Fibroblast of peridontal ligament (primary cell): ENCODE results near the gene GAK.

Experiments
- DNase-seq: peaks from one replicate; pipeline ENCODE4 v3.0.0-alpha.2; 2010; ENCODE audit errors: extremely low read depth

The GAK gene

DNA sequence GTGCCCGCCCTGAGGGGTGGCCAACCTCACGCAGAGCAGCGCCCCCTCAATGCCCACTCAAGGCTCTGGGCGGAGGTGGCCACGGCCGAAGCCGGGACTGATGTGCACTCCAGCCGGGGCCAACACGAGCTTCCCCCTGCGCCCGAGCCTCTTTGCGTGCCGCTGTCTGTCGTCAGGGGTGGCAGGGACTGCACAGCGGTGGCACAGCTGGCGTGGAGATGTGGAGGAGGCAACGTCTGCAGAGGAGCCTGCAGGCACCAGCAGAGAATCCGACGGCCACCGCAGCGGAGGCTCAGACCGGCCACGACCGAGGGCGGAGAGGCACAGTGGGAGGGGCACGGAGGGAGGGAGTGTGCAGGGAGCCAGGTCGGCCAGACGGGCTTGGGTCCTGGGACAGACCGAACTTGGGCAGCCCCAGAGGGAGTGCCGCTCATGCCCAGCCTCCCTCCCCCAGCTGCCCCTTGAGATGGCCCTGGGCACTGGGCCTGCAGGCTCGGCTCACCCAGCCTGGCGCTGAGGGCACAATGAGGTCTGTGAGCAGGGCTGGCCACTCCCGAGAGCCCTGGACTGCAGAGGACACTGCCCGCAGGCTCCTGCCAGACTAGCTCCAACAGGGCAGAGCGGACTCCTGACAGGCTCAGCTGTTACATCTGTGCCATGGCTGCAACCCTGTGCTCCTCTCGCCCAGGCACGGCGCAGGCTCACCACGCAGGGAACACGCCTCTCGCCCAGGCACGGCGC, 59.7 kb downstream of the GAK start:
- DNase-seq: no peak

DNA sequence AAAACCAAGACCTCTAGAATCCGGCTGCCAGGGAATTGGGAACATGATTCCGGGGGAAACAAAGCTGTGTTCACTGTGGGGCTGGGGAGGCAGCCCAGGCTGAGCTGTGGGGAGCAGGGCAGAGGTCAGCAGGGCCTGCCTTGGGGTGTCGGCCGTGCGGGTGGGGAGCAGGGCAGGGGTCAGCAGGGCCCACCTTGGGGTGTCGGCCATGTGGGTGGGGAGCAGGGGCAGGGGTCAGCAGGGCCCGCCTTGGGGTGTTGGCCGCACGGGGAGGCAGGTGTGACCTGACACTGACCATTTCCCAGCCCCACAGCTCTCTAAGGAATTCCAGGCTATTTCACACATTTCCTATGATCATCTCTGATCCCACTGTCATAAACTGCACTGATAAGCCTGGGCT, 60.6 kb downstream of the GAK start:
- DNase-seq: no peak

DNA sequence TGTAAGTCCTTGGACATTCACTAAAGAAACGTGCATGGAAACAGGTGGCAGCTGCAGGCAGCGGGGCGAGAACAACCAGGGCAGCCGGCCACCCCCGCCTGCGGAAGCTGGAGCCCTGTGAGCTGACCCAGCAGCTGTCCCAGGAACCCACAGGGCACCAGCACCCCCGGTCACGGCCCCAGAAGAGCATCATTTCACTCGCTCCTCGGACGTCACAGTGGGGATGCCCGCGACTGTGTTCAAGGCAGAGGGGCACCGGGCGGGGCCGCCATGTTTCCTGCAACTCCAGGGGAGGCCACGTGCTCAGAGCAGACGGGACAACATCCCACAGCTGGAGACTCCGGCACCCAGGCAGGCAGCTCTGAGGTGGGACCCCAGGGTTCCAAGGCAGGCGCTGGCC, 61.2 kb downstream of the GAK start:
- DNase-seq: no peak

DNA sequence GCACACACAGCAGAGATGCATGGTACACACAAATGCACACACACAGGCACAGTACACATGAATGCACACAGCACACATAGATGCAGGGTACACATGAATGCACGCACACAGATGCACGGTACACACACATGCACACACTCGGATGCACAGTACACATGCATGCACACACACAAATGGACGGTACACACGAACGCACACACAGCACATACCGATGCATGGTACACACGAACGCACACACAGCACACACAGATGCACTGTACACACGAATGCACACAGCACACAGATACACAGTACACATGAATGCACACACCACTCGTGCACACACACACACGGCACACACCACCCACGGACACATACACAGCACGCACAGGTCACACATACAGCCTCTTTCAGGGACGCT, 62.3 kb downstream of the GAK start:
- DNase-seq: no peak

DNA sequence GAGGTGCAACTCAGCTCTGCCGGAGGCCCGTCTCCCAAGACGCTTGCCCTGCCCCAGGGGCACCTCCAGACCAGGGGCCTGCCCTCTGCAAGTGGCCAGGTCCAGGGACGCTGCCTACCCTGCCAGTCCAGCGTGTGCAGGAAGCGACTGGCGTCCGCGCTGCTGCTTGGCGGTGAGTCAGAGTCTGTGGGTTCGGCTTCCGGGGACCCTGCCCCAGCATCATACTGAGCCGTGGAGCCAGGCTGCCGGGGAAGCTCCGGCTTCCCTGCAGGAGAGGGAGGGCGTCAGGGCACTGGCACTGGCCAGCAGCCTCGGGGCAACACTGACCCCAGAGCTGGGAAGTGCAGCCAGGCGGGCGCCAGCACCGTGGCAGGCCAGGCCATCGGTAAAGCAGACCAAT, 63.7 kb downstream of the GAK start:
- DNase-seq: no peak

DNA sequence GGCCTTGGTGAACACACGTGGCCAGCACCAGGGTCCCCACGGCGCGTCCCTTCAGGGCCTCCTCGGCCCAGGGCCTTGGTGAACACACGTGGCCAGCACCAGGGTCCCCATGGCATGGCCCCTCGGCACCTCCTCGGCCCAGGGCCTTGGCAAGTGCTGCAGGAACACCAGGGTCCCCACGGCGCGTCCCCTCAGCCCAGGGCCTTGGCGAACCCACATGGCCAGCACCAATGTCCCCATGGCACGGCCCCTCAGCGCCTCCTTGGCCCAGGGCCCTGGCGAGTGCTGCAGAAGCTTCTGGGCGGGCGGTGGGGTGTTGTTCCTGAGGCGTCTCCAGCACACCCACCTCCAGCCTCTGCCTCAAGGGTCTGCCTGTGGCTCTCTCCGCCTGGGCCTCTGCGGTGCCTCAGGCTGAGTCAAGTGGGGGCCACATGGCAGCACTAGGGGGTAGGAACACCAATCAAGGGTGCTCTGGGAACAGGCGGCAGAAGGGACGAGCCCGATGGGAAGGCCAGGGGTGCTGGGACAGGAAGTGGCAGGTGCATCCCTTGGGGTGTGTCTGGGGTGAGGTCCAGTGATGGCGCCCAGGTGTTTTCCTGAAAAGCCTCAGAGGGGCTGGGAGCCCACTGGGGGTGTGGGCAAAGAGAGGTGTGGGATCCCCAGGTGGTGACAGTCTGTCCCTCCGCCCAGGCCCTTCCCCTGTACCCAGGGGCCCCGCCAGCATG, 64.4 kb downstream of the GAK start:
- no peak for DNase-seq

DNA sequence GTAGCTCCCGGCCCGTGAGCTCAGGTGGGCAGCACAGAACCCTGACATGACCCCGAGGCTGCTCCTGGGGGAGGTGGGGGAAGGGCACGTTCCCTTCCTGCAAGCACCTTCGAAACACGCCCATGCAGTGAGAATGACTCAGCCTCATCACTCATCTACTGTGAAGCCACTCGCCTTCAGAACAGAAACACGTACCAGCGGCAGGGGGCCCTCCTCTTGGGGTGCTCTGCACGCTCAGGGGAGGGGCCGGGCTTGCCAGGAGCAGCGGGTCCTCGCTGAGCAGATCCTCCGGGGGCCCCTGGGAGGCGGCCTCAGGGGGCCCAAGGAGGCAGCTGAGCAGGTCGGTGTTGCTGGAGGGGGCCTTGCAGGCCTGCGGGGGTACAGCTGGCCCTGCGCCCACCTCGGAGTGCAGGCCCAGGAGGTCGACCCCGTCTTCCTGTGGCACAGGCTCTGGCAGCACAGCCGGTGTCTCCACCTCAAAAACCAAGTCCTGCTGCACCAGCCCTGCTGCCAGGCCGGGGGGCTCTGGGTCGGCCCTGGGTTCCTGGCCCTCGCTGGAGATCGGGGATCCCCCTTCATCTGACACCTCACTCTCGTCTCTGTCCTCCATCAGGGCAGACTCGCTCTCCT, 65.2 kb downstream of the GAK start:
- no peak for DNase-seq

DNA sequence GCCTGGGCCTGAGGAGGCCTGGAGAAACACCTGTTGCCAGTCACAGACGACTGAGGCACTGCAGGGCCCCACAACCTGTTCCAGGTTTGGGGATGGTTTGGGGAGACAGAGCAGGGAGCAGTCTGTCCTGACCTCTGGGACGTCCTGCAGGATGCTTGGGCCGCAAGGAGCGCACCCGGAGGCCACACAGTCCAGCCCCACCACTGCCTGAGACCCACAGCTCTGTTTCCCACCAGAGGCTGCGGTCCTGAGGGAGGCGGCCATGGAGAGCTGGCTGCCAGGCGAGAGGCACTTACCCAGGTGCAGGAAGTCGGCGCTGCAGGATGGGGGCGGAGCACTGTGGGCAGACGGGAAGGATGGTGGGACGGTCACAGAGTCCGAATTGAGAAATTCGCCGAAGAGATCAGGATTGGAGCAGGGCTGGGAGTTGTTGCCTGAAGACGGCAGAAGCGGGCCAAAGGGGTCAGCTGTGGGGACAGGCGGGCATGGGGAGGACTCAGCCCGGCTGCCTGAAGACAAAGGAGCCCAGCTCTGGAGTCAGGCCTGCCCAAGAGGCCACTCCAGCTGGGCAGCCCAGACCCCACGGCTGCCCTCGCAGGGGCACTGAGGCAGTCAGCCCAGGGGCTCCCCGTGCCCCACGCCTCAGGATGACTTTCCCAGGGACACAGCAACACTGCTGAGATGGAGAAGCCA, 65.9 kb downstream of the GAK start:
- DNase-seq: no peak

DNA sequence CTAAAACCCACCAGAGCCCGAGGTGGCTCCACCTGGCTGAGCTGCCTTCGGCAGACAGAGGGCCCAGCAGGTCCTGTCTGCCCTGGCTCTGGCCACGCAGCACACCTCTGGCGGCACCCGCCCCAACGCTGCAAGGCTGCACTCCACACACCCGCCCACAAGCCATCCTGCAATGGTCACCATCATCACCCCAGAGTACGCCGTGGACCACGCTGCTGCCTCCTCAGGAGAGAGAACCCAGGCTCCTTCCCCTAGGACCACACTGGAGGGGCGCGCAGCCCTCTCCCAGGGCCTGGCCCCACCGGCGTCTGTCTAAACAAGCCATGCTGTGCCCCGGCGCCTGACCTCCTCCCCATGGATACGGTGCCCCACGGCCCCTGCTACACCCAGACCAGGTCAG, 66.5 kb downstream of the GAK start:
- DNase-seq: no peak

DNA sequence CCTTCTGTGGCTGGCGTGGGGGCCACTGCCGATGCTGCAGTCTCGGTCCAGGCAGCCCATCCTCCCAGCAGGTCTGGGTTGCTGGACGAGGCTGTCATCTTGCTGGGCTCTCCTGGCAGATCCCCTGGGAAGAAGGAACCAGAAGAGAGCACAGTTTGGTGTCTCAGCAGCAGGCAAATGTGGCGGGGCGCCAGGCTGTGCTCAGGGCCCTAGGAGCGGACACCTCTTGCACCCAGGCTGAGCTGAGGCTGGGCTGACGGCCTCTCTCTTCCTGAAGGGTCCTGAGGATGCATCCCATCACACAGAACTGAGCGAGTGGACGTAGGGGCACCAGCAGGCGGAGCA, 67.0 kb downstream of the GAK start:
- no peak for DNase-seq

DNA sequence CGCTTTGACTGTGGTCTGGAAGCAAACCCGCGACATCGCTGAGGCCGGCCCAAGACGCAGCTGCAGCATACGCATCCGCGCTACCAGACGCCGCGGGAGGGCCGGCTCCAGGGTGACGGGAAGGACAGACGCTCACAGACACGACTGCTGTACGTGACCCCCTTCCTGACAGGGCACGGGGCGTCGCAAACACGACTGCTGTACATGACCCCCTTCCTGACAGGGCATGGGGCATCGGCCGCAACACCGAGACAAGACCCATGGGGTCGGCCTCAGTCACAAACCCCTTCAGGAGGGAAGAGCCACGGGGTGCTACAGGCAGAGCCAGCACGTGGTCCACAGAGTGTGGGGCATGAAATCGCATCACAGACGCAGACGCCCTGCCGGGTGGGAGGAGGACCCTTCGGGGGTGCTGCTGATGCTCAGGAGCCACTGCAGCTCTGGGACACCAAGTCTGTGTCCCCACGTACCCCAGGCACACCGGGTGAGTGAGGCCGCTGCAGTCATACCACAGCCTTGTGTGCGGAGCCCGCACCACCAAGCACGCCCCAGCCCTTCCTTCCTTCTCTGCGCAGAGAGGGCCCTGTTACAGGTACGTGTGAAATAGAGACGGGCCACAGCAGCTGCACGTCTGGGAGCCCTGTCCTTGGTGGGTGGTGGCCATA, 67.5 kb downstream of the GAK start:
- DNase-seq: no peak

DNA sequence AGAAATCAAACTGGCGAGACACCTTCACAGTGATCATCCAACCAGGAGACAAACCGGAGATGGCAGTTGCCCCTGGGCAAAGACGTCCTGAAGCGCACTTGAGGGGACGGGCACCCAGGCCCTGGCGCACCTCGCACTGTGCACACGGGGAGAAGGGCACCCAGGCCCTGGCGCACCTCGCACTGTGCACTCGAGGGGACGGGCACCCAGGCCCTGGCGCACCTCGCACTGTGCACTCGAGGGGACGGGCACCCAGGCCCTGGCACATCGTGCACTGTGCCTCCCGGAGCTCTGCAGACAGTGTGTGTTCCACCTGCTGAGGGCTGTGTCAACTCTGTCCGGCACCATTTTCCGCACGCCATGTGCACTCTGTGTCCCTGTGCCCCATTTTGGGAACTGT, 71.6 kb downstream of the GAK start:
- DNase-seq: no peak

DNA sequence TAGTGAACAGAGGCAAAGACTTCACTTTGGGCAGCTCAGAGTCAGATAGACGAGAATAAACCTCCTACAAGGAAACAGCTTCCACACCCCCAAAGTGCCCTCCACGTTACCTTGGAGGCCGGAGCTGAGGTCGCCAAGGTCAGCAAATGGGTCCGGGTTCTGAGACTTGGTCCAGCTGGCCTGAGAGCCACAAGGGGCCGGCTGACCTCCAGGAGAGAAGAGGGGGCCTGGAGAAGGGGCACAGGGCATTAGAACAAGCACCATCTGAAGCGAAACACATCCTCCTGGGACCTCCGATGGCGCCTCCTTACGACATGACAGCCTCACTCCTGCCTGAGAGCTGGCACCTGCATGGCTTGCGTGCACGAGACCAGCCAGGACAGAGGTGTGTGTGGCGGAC, 72.6 kb downstream of the GAK start:
- DNase-seq: no peak

DNA sequence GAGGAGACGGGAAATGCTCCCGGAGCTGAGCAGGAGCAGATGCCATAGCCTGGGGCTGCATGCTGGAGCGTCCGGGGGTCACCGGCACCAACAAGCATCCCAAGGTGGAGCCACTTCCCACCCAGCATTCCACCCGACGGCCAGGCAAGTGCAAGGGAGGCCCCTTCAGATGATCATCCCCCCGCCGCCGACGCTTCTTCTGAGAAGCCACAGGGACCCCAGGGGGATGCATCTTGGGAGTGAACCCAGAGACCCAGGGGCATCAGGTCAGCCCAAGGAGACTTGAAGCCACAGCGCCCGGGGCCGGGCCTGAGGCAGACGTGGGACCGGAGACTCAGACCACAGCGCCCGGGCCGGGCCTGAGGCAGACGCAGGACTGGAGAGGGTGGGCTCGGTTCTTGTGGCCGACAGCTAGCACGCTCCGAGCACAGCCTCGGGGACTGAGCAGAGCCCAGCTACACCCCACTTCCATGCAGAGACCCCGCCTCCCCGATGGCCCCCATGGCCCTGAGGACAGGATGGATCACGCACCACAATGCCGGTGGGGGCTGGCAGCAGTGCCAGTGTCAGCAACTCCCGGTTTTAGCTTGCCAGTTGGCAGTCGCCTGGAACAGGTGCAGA, 73.2 kb downstream of the GAK start:
- no peak for DNase-seq

DNA sequence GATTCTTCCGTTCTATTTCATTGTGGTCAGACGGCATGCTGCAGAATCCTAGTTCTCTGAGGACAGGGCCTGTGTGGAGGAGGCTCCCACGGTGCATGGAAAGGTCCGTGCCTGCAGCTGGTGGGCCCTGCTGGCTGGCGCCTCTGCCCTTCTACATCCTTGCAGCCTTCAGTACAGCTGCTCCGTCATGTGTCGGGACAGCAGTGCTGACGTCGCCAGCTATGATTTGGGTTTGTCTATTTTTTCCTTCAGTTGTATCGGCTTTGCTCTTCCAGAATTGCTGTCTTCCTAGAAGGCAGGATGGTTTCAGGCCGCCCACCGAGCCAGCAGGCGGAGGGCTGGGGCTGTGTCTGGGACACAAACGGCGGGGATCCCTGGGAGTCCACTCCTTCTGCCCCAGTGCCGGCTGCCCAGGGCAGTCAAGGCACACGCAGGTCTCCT, 74.1 kb downstream of the GAK start:
- DNase-seq: no peak

DNA sequence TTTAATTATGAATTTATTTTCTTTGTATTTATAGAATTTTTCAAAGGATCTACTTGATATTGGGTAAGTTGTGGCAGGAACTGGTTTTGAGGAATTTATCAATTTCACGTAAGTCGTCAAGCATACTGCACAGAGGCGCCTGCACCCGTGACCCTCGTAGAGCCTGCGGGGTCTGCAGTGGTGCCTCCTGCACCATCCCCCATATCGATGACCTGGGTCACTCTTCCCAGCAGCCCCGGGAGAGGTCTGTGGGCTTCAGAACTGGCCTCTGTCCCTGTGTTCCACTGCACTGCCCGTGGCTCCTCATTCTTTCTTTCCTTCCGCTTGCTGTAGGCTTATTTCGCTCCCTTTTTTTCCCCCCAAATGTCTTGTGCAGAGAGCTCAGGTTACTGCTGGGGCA, 74.7 kb downstream of the GAK start:
- no peak for DNase-seq

DNA sequence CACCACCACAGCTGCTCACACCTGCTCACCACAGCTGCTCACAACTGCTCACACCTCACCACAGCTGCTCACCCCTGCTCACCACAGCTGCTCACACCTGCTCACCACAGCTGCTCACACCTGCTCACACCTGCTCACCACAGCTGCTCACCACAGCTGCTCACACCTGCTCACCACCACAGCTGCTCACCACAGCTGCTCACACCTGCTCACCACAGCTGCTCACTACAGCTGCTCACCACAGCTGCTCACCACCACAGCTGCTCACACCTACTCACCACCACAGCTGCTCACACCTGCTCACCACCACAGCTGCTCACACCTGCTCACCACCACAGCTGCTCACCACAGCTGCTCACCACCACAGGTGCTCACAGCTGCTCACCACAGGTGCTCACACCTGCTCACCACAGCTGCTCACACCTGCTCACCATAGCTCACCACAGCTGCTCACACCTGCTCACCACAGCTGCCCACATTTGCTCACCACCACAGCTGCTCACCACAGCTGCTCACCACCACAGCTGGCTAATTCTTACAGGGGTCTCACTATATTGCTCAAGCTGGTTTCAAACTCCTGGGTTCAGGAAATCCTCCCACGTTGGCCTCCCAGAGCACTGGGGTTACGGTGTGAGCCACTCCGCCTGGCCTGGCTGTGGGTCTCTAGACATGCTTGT, 75.8 kb downstream of the GAK start:
- DNase-seq: no peak

DNA sequence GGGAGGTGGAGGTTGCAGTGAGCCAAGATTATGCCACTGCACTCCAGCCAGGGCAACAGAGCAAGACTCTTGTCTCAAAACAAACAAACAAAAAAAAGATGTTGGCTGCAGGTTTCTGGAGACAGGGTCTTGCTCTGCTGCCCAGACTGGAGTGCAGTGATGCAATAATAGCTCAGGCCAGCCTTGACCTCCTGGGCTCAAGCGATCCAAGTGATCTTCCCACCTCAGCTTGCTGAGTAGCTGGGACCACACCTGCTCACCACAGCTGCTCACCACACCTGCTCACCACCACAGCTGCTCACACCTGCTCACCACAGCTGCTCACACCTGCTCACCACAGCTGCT, 76.3 kb downstream of the GAK start:
- no peak for DNase-seq

DNA sequence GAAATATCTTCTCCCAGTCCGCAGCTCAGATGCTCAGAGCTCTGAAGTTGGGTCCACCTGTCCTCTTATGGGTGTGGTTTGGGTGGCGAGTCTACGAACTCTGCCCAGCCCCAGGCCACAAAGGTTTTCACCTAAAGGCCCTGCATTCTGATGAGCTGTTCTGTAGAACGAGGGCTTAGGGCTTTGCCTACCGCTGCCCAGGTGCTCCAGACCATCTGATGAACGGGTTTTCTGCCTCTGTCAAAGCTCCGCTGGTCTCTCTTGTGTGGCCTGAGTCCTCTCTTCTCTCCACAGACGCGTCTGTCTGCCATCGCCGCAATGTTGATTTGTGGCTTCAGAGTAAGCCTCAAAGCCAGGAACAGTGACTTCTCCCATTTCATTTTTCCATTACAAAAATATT, 77.8 kb downstream of the GAK start:
- no peak for DNase-seq

DNA sequence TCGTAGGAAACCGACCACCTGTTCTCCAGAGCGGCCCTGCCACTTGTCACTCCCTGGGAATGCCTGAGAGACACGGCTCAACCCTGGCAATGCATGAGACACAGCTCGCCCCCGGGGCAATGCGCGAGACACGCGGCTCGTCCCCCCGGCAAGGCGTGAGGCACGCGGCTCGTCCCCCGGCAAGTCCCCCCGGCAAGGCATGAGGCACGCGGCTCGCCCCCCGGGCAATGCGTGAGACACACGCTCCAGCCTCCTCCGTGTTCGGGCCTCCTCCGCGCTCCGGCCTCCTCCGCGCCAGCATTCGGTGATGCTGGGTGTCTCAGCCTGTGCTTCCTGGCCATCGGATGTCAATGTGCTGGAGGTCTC, 78.7 kb downstream of the GAK start:
- no peak for DNase-seq

DNA sequence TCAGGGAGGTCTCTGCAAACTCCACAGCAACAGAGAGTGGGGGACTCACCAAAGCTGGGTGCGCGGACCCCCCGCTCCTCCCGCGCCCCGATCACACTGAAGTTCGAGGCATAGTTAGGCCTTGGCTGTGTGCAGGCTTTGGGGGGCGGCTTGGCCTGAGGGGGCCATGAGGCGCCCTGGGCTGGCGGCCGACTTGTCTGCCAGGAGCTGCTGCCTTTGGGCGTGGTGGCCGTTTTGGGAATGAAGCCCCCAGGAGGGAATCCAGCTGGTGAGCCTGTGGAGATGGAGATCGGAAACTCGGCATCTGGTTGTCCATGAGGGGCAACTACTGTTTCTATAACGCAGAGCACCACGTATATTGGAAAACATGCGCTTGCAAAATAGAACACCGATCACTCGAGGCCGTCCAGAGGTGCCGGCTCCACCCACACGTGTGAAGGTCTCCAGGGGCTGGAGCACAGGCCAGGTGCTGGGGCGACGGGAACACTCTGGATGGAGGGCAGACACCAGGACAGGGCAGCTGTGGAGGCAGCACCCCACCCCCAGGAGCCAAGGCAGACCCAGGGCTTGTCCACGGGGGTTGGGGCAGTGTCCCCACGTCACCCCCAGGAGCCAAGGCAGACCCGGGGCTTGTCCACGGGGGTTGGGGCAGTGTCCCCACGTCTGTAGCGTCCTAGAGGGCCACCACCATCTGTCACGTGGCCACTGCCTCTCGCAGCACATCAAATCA, 80.2 kb downstream of the GAK start:
- DNase-seq: no peak
